GM10266 (cell line): ENCODE measurements around the gene NEDD4.
"Not testable (repeated sequence)": the region's sequence is repeated elsewhere in the genome, so short reads cannot be mapped to it uniquely, and the experiment has no call there.

Experiments used
- DNase-seq: peaks from one replicate; pipeline ENCODE4 v3.0.0; 2012; ENCODE audit errors: extremely low spot score
- TF ChIP-seq, protein P1 (sequence below): IDR thresholded peaks from 2 replicates; pipeline ENCODE4 v1.5.1; 2012; ENCODE audit warnings: mild to moderate bottlenecking, low read depth; ENCODE audit not compliant: control insufficient read depth, insufficient read depth; ENCODE audit errors: missing control alignments

NEDD4 gene

DNA sequence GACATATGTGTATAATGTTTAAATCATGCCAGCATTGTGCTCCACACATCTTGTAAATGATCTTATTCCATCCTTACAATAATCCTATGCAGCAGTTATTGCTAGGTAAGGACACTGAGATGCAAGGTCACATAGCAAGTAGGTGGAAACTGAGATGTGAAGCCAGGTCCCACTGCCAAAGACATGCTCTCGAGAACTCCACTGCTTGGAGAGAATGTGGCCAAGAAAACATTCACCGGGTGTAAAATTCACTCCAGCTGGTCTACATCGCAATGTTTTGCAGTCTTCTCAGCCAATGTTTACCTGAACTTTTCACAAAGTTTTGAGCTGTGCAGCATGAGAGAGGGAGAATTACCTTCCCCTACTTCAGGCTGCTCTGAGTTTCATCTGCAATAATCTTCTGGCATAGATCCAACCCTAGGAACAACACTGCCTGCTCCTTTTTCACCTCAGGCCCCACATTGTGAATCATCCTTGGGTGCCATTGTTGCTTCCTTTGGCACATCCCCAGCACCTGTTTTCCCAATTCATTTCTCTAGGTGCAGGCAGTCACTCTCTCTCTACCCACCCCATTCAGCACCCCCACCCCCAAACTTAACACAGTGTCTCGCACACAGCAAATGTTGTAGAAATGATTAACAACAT is 197.0 kb downstream of the NEDD4 start:
- no peak for DNase-seq
- TF ChIP-seq, protein P1, sequence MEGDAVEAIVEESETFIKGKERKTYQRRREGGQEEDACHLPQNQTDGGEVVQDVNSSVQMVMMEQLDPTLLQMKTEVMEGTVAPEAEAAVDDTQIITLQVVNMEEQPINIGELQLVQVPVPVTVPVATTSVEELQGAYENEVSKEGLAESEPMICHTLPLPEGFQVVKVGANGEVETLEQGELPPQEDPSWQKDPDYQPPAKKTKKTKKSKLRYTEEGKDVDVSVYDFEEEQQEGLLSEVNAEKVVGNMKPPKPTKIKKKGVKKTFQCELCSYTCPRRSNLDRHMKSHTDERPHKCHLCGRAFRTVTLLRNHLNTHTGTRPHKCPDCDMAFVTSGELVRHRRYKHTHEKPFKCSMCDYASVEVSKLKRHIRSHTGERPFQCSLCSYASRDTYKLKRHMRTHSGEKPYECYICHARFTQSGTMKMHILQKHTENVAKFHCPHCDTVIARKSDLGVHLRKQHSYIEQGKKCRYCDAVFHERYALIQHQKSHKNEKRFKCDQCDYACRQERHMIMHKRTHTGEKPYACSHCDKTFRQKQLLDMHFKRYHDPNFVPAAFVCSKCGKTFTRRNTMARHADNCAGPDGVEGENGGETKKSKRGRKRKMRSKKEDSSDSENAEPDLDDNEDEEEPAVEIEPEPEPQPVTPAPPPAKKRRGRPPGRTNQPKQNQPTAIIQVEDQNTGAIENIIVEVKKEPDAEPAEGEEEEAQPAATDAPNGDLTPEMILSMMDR = no peak

- no peak for DNase-seq
- TF ChIP-seq, protein P1 = no peak
These were observed 198.4 kb downstream of the NEDD4 start for GRCh38 chr15:55795031-55795430.

DNA sequence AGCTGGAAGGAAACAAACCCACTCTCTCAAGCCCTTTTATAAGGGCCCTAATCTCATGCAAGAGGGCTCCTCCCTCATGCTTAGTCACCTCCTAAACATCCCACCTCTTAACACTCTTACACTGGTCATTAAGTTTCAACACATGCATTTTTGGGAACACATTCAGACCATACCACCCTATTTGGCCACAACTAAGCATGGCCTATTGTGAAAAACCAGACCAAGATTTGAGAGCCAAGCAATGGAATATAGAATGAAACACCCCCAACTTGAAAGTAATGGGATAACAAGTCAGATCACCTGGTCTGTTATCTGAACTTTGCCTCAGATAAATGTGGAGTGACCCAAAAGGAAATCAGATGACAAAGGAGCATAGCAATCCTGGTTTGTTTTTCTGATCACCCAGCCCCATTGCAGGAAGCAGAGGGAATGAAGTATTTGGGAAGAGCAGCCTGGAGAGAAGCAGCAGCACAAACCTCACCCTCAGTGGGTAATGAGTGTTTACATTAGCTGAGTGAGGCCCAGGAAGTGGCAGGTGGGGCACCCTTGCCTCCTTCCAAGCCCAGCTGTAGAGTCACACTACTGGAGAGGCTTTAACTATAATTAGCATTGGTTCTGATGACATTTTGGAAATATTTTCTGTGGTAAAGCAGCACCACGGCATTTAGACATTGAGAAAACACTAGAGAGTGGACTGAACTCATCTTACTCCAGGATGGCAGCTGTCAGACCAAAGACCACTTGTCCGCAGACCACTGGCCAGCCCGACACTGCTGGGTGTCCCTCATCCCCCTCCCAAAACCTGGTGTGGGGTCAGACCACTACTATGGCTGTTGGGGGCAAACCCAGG is 201.6 kb downstream of the NEDD4 start:
- TF ChIP-seq, protein P1 = no peak
- DNase-seq = no peak

- DNase-seq = peak; percentile 26
- TF ChIP-seq, protein P1 = peak; percentile 67
These were observed 204.2 kb downstream of the NEDD4 start for GRCh38 chr15:55789066-55789660.

- no peak for DNase-seq
- TF ChIP-seq, protein P1 = no peak
These were observed 207.1 kb downstream of the NEDD4 start for GRCh38 chr15:55786341-55786740.

- DNase-seq = not testable (repeated sequence)
These were observed 207.8 kb downstream of the NEDD4 start for GRCh38 chr15:55785593-55785992.

- TF ChIP-seq, protein P1 = no peak
- no peak for DNase-seq
These were observed 209.1 kb downstream of the NEDD4 start for GRCh38 chr15:55784286-55784685.
